SU-DHL-6 (cell line): Measurements from ENCODE around the gene CEBPG.

Experiments used
- H2AFZ ChIP-seq: fragments of 200-600 bp; sonication (generic); 2 replicates; pipeline ENCODE4 v1.6.1; 2014; ENCODE audit warnings: low read depth, mild to moderate bottlenecking, moderate library complexity, mixed read lengths, antibody characterized with exemption, low read length; ENCODE audit not compliant: severe bottlenecking
- H3F3A ChIP-seq: fragments of 200-600 bp; shearing (Covaris generic); 2 replicates; pipeline ENCODE4 v1.6.0; 2016; ENCODE audit warnings: antibody characterized with exemption, mild to moderate bottlenecking; ENCODE audit not compliant: insufficient read depth
- H3K27ac ChIP-seq: fragments of 200-600 bp; sonication (generic); 2 replicates; pipeline ENCODE4 v1.5.1; 2016; ENCODE audit warnings: low read depth, mild to moderate bottlenecking, low read length, moderate library complexity, mixed read lengths
- H3K27me3 ChIP-seq: fragments of 200-600 bp; sonication (generic), shearing (Covaris generic); 2 replicates; pipeline ENCODE4 v1.6.0; 2014; ENCODE audit warnings: mild to moderate bottlenecking, low read length
- H3K36me3 ChIP-seq: fragments of 200-600 bp; sonication (generic); 2 replicates; pipeline ENCODE4 v1.6.1; 2014; ENCODE audit warnings: mild to moderate bottlenecking, low read length, mixed read lengths
- H3K4me2 ChIP-seq: fragments of 300-600, 200-600 bp; shearing (Covaris generic), sonication (generic); 2 replicates; pipeline ENCODE4 v1.6.0; 2014; ENCODE audit warnings: low read length, low read depth, mild to moderate bottlenecking; ENCODE audit not compliant: poor library complexity, severe bottlenecking
- H3K4me3 ChIP-seq: fragments of 200-600 bp; sonication (generic); 2 replicates; pipeline ENCODE4 v1.5.1; 2014; ENCODE audit warnings: antibody characterized with exemption, low read length, mild to moderate bottlenecking, mixed read lengths; ENCODE audit not compliant: insufficient read depth, poor library complexity, severe bottlenecking
- H3K79me2 ChIP-seq: fragments of 200-600 bp; sonication (generic); 2 replicates; pipeline ENCODE4 v1.6.1; 2014; ENCODE audit warnings: mild to moderate bottlenecking, low read length, moderate library complexity; ENCODE audit not compliant: insufficient read depth
- H3K9ac ChIP-seq: fragments of 200-600 bp; sonication (generic); 2 replicates; pipeline ENCODE4 v1.7.0; 2014; ENCODE audit warnings: mild to moderate bottlenecking, low read length
- H3K9me2 ChIP-seq: fragments of 200-600 bp; sonication (generic); replicated peaks from 2 replicates; pipeline ENCODE4 v1.6.1; 2014; ENCODE audit warnings: low read length; ENCODE audit not compliant: insufficient read depth
- H3K9me3 ChIP-seq: fragments of 200-600 bp; sonication (generic); 2 replicates; pipeline ENCODE4 v1.6.1; 2014; ENCODE audit warnings: low read length, mixed read lengths; ENCODE audit not compliant: insufficient read depth
- H4K20me1 ChIP-seq: fragments of 200-600 bp; sonication (generic); 2 replicates; pipeline ENCODE4 v1.6.1; 2014; ENCODE audit warnings: low read depth, mild to moderate bottlenecking, antibody characterized with exemption, low read length, moderate library complexity, mixed read lengths
- EZH2phosphoT487 ChIP-seq: fragments of 200-600 bp; sonication (generic), shearing (Covaris generic); conservative IDR thresholded peaks from 2 replicates; pipeline ENCODE4 v1.6.1; 2018; ENCODE audit warnings: mild to moderate bottlenecking, antibody characterized with exemption, low read length, moderate library complexity, mixed read lengths
- TF ChIP-seq, protein P1 (sequence below): fragments of 200-600 bp; sonication (generic); IDR thresholded peaks from one replicate; pipeline ENCODE4 v1.5.1; 2017; ENCODE audit warnings: antibody characterized with exemption, mild to moderate bottlenecking, low read length, moderate library complexity; ENCODE audit not compliant: insufficient read depth, poor library complexity, severe bottlenecking

Gene CEBPG

DNA sequence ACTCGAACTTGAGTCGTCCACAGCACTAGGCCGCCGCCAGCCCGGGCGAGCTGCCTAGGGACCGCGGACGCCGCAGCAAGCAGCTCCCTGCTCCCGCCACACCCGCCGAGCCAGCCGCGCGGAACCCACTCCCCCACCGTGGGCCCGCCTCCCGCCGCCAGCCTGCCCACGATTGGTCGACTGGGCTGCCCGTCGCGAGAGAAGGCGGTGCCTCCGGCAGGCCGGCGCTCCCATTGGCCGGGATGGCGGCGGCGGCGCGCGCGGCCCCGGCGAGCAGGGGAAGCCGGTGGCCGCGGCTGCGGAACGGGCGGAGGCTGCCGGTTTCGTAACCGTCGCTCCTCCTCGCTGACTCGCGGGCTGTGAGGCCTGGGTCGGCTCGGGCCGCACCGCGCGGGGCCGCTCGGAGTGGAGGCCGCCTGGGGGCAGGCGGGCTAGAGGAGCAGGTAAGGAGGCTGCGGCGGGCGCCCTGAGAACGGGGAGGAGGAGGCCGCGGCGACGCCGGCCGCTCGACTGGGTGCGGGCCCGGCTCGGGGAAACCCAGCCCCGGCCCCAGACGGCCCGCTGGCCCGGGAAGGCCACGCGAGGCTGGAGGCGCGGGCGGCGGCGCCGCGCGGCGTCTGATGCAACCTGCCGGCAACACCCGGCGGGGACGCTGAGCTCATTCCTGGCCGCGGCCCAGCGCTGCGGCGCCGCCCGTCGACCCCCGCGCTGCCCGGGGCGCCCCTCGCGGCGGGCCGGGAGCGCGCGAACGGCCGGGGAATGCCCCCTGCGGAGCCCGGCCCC is at the start of gene CEBPG:
TSS of gene CEBPG (plus strand) at position 257 of the 783 bp plus-strand sequence. CDS start 5,531 bp downstream, outside the sequence.
- Histone ChIP-seq H3K4me3 (peak within 1 kb of the TSS; percentile 85), H3K36me3 (no peaks in the 10 kb centered on the region), H4K20me1 (peaks cover 19% of the 10 kb centered on the region; the same call in 1 of the 2 replicates), H2AFZ (peak within 1 kb of the TSS; percentile 97), H3K4me2 (peak within 1 kb of the TSS; percentile 69), H3K79me2 (peaks cover 46% of the 10 kb centered on the region), H3K27ac (peak within 1 kb of the TSS; percentile 76), H3F3A (peaks cover 5% of the 10 kb centered on the region; the same call in 1 of the 2 replicates), H3K9me2 (no peaks in the 10 kb centered on the region), H3K9me3 (no peaks in the 10 kb centered on the region), H3K27me3 (no peaks in the 10 kb centered on the region), H3K9ac (peak within 1 kb of the TSS; percentile 67)
- TF ChIP-seq EZH2phosphoT487 = no peak
- TF ChIP-seq, protein P1, sequence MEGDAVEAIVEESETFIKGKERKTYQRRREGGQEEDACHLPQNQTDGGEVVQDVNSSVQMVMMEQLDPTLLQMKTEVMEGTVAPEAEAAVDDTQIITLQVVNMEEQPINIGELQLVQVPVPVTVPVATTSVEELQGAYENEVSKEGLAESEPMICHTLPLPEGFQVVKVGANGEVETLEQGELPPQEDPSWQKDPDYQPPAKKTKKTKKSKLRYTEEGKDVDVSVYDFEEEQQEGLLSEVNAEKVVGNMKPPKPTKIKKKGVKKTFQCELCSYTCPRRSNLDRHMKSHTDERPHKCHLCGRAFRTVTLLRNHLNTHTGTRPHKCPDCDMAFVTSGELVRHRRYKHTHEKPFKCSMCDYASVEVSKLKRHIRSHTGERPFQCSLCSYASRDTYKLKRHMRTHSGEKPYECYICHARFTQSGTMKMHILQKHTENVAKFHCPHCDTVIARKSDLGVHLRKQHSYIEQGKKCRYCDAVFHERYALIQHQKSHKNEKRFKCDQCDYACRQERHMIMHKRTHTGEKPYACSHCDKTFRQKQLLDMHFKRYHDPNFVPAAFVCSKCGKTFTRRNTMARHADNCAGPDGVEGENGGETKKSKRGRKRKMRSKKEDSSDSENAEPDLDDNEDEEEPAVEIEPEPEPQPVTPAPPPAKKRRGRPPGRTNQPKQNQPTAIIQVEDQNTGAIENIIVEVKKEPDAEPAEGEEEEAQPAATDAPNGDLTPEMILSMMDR = no peak

DNA sequence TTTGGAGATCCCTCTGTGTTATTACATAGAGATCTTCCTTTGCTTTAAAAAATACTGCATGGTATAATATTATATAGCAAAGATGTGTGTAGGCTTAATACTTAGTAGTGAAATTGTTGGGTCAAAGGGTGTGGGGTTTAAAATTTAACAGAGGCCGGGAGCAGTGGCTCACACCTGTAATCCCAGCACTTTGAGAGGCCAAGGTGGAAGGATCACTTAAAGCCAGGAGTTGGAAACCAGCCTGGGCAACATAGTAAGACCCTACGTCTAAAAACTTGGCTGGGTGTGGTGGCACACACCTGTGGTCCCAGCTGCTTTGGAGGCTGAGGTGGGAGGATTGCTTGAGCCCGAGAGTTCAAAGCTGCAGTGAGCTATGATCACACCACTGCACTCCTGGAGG is 48.9 kb upstream of the CEBPG start:
- Histone ChIP-seq H3K9ac (no peak overlapping the region), H3K4me2 (no peak overlapping the region), H3K27ac (no peak overlapping the region), H3K27me3 (no peaks in the 10 kb centered on the region), H4K20me1 (no peaks in the 10 kb centered on the region), H3F3A (no peaks in the 10 kb centered on the region), H3K36me3 (no peaks in the 10 kb centered on the region), H3K9me2 (no peaks in the 10 kb centered on the region), H3K9me3 (no peaks in the 10 kb centered on the region), H3K79me2 (no peaks in the 10 kb centered on the region), H2AFZ (no peak overlapping the region), H3K4me3 (no peak overlapping the region)
- TF ChIP-seq EZH2phosphoT487 = no peak
- TF ChIP-seq, protein P1 = no peak

GRCh38 chr19:33325920-33326319 is 47.6 kb upstream of the CEBPG start:
- no peak overlapping the region for H3K9ac ChIP-seq
- no peaks in the 10 kb centered on the region for H3K27me3 ChIP-seq
- no peak overlapping the region for H3K4me3 ChIP-seq
- no peaks in the 10 kb centered on the region for H3K36me3 ChIP-seq
- no peak overlapping the region for H3K4me2 ChIP-seq
- TF ChIP-seq EZH2phosphoT487 = no peak
- TF ChIP-seq, protein P1 = no peak
- no peaks in the 10 kb centered on the region for H3K79me2 ChIP-seq
- no peak overlapping the region for H2AFZ ChIP-seq
- H4K20me1 ChIP-seq = no peaks in the 10 kb centered on the region
- H3K9me2 ChIP-seq = no peaks in the 10 kb centered on the region
- H3F3A ChIP-seq = no peaks in the 10 kb centered on the region
- no peak overlapping the region for H3K27ac ChIP-seq
- no peaks in the 10 kb centered on the region for H3K9me3 ChIP-seq
